Measurements from ENCODE around the gene CCDC69. TPM values are rescaled to one million over a fixed set of nuclear protein-coding genes. Genes with fewer than 3 reads are reported as not detected.

The CCDC69 gene
- total and polyA plus RNA-seq, 4 donors, result 15.4 to 73.6 (median 61.9) TPM

DNA sequence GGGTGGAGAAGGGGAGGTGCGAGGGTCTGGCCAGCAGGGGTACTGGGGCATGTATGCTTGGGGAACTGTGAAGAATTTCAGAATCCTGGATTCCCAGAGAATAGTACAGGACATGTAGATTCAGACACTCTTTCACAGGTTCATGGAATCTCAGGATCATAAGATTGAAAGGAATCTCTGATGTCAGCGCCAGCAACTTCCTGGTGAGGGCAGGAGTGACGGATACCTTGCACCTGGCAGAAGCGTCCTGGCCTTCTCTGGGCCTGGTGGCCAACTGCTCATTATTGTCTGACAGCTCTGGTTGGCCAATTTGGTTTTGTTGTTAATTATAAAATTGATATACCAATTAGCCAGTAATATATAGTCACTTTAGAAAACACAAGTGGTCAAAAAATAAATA lies 36.0 kb upstream of the CCDC69 start:
- Histone ChIP-seq H3K27me3 (ENCODE audit: control insufficient read depth in 3 of 3, insufficient read depth in 3 of 3, low read length in 2 of 3) (no peaks in the 10 kb centered on the region), H3K9me3 (ENCODE audit: control insufficient read depth in 4 of 4, insufficient read depth in 3 of 4, low read length in 3 of 4) (no peaks in the 10 kb centered on the region), H3K9ac (ENCODE audit: insufficient read depth in 1 of 2, low read length in 2 of 2) (no peak overlapping the region), H3K4me1 (ENCODE audit: control insufficient read depth in 5 of 5, insufficient read depth in 5 of 5, low read length in 5 of 5) (peaks cover 0 to 11% (median 0%) of the 10 kb centered on the region in 5 donors), H3K4me3 (no peak overlapping the region), H3K36me3 (ENCODE audit: control insufficient read depth in 4 of 4, insufficient read depth in 4 of 4, low read length in 4 of 4) (peaks cover 0 to 9% (median 1%) of the 10 kb centered on the region in 4 donors), H3K27ac (ENCODE audit: low read depth in 1 of 2, low read length in 1 of 2) (no peak overlapping the region)
- TF ChIP-seq, protein P1, sequence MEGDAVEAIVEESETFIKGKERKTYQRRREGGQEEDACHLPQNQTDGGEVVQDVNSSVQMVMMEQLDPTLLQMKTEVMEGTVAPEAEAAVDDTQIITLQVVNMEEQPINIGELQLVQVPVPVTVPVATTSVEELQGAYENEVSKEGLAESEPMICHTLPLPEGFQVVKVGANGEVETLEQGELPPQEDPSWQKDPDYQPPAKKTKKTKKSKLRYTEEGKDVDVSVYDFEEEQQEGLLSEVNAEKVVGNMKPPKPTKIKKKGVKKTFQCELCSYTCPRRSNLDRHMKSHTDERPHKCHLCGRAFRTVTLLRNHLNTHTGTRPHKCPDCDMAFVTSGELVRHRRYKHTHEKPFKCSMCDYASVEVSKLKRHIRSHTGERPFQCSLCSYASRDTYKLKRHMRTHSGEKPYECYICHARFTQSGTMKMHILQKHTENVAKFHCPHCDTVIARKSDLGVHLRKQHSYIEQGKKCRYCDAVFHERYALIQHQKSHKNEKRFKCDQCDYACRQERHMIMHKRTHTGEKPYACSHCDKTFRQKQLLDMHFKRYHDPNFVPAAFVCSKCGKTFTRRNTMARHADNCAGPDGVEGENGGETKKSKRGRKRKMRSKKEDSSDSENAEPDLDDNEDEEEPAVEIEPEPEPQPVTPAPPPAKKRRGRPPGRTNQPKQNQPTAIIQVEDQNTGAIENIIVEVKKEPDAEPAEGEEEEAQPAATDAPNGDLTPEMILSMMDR (IDR thresholded peaks at IDR 0.05; ENCODE audit: control extremely low read depth, extremely low read depth), result no peak
- ATAC-seq (ENCODE audit: insufficient read depth, low FRiP score) (no peak), DNase-seq (no peak)
- 92 to 96% methylated on average over 4 of the region's 4 CpGs for WGBS, 2 donors

GRCh38 chr5:151258816-151259215 lies 34.9 kb upstream of the CCDC69 start:
- ATAC-seq (ENCODE audit: insufficient read depth, low FRiP score), result no peak
- Histone ChIP-seq H3K36me3 (ENCODE audit: control insufficient read depth in 4 of 4, insufficient read depth in 4 of 4, low read length in 4 of 4) (peaks cover 0 to 7% (median 1%) of the 10 kb centered on the region in 4 donors), H3K9me3 (ENCODE audit: control insufficient read depth in 4 of 4, insufficient read depth in 3 of 4, low read length in 3 of 4) (no peaks in the 10 kb centered on the region), H3K9ac (ENCODE audit: insufficient read depth in 1 of 2, low read length in 2 of 2) (no peak overlapping the region), H3K27me3 (ENCODE audit: control insufficient read depth in 3 of 3, insufficient read depth in 3 of 3, low read length in 2 of 3) (no peaks in the 10 kb centered on the region), H3K4me3 (no peak overlapping the region), H3K4me1 (ENCODE audit: control insufficient read depth in 5 of 5, insufficient read depth in 5 of 5, low read length in 5 of 5) (peaks cover 3 to 7% (median 5%) of the 10 kb centered on the region in 5 donors), H3K27ac (ENCODE audit: low read depth in 1 of 2, low read length in 1 of 2) (peak overlapping the region in 1 of 2 donors; percentile 1)
- no peak for DNase-seq
- TF ChIP-seq, protein P1 (IDR thresholded peaks at IDR 0.05; ENCODE audit: control extremely low read depth, extremely low read depth), result no peak
- WGBS, 2 donors, result 2 to 45% methylated on average over 1 of the region's 1 CpG

DNA sequence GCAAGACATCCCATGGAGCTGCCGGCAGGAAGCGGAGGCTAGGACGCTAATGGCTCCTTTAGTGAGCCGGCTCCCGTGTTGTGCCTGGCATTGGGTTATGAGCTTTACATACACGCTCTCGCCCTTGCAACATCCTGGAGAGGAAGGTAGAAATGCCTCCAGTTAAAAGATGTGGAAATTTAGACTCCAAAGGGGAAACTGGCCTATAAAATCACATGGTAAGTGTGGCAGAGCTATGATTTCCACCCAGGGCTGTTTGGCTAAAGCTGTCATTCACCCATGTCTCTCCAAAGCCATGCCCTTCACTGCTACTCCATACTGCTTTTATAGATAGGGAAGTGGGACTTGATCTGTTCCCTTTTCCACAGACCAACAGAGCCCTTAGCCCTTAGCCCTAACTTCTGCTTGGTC lies 34.3 kb upstream of the CCDC69 start:
- H3K36me3 ChIP-seq (ENCODE audit: control insufficient read depth in 4 of 4, insufficient read depth in 4 of 4, low read length in 4 of 4), result peaks cover 0 to 7% (median 1%) of the 10 kb centered on the region in 4 donors
- H3K27ac ChIP-seq (ENCODE audit: low read depth in 1 of 2, low read length in 1 of 2), result no peak overlapping the region
- TF ChIP-seq, protein P1 (IDR thresholded peaks at IDR 0.05; ENCODE audit: control extremely low read depth, extremely low read depth), result no peak
- 56 to 83% methylated on average over 7 of the region's 7 CpGs for WGBS, 2 donors
- H3K9me3 ChIP-seq (ENCODE audit: control insufficient read depth in 4 of 4, insufficient read depth in 3 of 4, low read length in 3 of 4), result no peaks in the 10 kb centered on the region
- H3K9ac ChIP-seq (ENCODE audit: insufficient read depth in 1 of 2, low read length in 2 of 2), result no peak overlapping the region
- no peaks in the 10 kb centered on the region for H3K27me3 ChIP-seq (ENCODE audit: control insufficient read depth in 3 of 3, insufficient read depth in 3 of 3, low read length in 2 of 3)
- DNase-seq (no peak), ATAC-seq (ENCODE audit: insufficient read depth, low FRiP score) (peak; percentile 30)
- H3K4me3 ChIP-seq, result no peak overlapping the region
- peaks cover 5 to 11% (median 7%) of the 10 kb centered on the region in 5 donors for H3K4me1 ChIP-seq (ENCODE audit: control insufficient read depth in 5 of 5, insufficient read depth in 5 of 5, low read length in 5 of 5)

DNA sequence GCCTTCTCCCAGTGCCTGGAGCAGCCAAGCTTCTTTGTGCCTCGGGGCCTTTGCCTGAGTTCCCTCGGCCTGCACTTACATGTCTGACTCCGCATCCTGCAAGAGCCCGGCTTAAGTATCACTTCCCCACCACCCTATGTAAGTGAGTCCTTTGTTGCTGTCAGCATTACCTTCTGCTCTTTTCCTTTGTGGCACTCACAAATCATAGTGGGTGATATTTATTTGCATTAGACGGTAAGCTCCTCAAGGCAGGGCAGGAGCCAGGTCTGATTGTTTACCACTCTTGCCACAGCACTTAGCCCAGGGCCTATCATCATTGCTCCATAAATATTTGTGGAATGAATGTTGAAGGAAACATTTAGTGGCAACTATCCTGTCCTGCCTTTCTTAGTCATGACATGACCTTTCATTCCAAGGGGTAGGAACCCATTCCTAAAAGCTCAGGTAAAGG lies 33.9 kb upstream of the CCDC69 start:
- Histone ChIP-seq H3K27ac (ENCODE audit: low read depth in 1 of 2, low read length in 1 of 2) (no peak overlapping the region), H3K27me3 (ENCODE audit: control insufficient read depth in 3 of 3, insufficient read depth in 3 of 3, low read length in 2 of 3) (no peaks in the 10 kb centered on the region), H3K9ac (ENCODE audit: insufficient read depth in 1 of 2, low read length in 2 of 2) (no peak overlapping the region), H3K4me3 (no peak overlapping the region), H3K4me1 (ENCODE audit: control insufficient read depth in 5 of 5, insufficient read depth in 5 of 5, low read length in 5 of 5) (peaks cover 5 to 11% (median 7%) of the 10 kb centered on the region in 5 donors), H3K36me3 (ENCODE audit: control insufficient read depth in 4 of 4, insufficient read depth in 4 of 4, low read length in 4 of 4) (peaks cover 0 to 7% (median 1%) of the 10 kb centered on the region in 4 donors), H3K9me3 (ENCODE audit: control insufficient read depth in 4 of 4, insufficient read depth in 3 of 4, low read length in 3 of 4) (no peaks in the 10 kb centered on the region)
- WGBS, 2 donors, result 65 to 74% methylated on average over 5 of the region's 5 CpGs
- ATAC-seq (ENCODE audit: insufficient read depth, low FRiP score) (no peak), DNase-seq (no peak)
- TF ChIP-seq, protein P1 (IDR thresholded peaks at IDR 0.05; ENCODE audit: control extremely low read depth, extremely low read depth), result no peak

All from lung (tissue), 12 donors.